Uterus (tissue), 4 donors: Measurements from ENCODE around the gene CENPN. TPM values are rescaled to one million over a fixed set of nuclear protein-coding genes. Genes with fewer than 3 reads are reported as not detected.

Experiments
- DNase-seq, 2 donors: peaks; one replicate each; pipeline ENCODE4 v3.0.0-alpha.2; 2019 to 2020
- H3K27ac ChIP-seq, 2 donors: fragments of 200-600 bp; sonication (generic); 1 replicate in 1 of 2; 2 replicates in 1 of 2; pipeline ENCODE4 v1.5.1; 2016 to 2018
- H3K27me3 ChIP-seq, 2 donors: fragments of 200-600 bp; sonication (generic); one replicate each; pipeline ENCODE4 v1.5.1; 2018 to 2019; ENCODE audit warnings: control low read depth in 1 of 2
- H3K36me3 ChIP-seq, 2 donors: fragments of 200-600 bp; sonication (generic); one replicate each; pipeline ENCODE4 v1.5.1; 2019; ENCODE audit warnings: control low read depth in 1 of 2
- H3K4me1 ChIP-seq, 2 donors: fragments of 200-600 bp; sonication (generic); one replicate each; pipeline ENCODE4 v1.5.1; 2018 to 2019; ENCODE audit warnings: control low read depth in 1 of 2
- H3K4me3 ChIP-seq, 2 donors: fragments of 200-600 bp; sonication (generic); 1 replicate in 1 of 2; 2 replicates in 1 of 2; pipeline ENCODE4 v1.5.1; 2018 to 2019; ENCODE audit warnings: mild to moderate bottlenecking in 1 of 2
- H3K9me3 ChIP-seq, 2 donors: fragments of 200-600 bp; sonication (generic); one replicate each; pipeline ENCODE4 v1.5.1; 2019; ENCODE audit warnings: control low read depth in 1 of 2
- POLR2A ChIP-seq, 2 donors: fragments of 450-650 bp; IDR thresholded peaks; one replicate each; pipeline ENCODE4 v1.6.1; 2016; ENCODE audit warnings: antibody characterized with exemption in 2 of 2, mild to moderate bottlenecking in 1 of 2, moderate library complexity in 1 of 2
- intact Hi-C: fragments of 100-400 bp; cut with DNase I; formaldehyde crosslinking; loops from one replicate; pipeline ENCODE4 v1.15.1; 2023; ENCODE audit warnings: low total_unique reads
- total RNA-seq, 4 donors: library from RNA; depleted of rRNA in 3 of 4; stranded (reverse); fragments of >200 nt in 3 of 4; gene quantifications; one replicate each; pipeline versions ENCODE4 v1.1.0 to v1.2.4, GENCODE V29; 2014 to 2023
- TF ChIP-seq, protein P1 (sequence below), 4 experiments: fragments of 200-600 bp in 2 of 4; fragments of 450-650 bp in 2 of 4; sonication (generic) in 2 of 4; IDR thresholded peaks; one replicate each; pipeline ENCODE4 v1.5.1; 2016 to 2019; ENCODE audit warnings: antibody characterized with exemption in 4 of 4, mild to moderate bottlenecking in 2 of 4, moderate library complexity in 1 of 4
- donor health status: DM: yes; HTN: yes; CAD: no.

The CENPN gene
- total RNA-seq, 4 donors from 2014 or later = 2.8 to 20.0 TPM; not detected in 2

DNA sequence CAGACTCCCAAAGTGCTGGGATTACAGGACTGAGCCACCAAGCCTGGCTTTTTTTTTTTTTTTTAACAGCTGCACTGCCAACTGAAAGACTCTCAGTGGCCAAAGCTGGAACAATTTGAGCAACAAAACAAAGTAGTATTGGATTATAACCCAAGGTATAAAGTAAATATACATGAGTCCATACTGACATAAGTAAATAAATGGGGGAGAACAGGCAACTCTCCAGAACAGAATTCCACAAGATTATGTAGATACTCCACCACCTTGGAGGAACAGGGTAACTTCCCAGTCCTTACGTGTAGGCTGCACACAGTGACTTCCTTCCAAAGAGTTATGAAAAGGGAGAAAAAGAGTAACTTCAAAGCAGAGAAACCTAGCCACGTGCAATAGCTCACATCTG, 16.0 kb upstream of the CENPN start:
- TF ChIP-seq POLR2A (IDR thresholded peaks at IDR 0.05) = no peak
- TF ChIP-seq, protein P1, sequence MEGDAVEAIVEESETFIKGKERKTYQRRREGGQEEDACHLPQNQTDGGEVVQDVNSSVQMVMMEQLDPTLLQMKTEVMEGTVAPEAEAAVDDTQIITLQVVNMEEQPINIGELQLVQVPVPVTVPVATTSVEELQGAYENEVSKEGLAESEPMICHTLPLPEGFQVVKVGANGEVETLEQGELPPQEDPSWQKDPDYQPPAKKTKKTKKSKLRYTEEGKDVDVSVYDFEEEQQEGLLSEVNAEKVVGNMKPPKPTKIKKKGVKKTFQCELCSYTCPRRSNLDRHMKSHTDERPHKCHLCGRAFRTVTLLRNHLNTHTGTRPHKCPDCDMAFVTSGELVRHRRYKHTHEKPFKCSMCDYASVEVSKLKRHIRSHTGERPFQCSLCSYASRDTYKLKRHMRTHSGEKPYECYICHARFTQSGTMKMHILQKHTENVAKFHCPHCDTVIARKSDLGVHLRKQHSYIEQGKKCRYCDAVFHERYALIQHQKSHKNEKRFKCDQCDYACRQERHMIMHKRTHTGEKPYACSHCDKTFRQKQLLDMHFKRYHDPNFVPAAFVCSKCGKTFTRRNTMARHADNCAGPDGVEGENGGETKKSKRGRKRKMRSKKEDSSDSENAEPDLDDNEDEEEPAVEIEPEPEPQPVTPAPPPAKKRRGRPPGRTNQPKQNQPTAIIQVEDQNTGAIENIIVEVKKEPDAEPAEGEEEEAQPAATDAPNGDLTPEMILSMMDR (IDR thresholded peaks at IDR 0.05) = no peak
- H3K36me3 ChIP-seq = no peaks in the 10 kb centered on the region
- no peak for DNase-seq
- no peaks in the 10 kb centered on the region for H3K4me1 ChIP-seq
- intact Hi-C loops = no loop called here
- H3K27me3 ChIP-seq = no peaks in the 10 kb centered on the region
- H3K4me3 ChIP-seq = no peak overlapping the region
- H3K27ac ChIP-seq = no peak overlapping the region
- H3K9me3 ChIP-seq = no peaks in the 10 kb centered on the region

DNA sequence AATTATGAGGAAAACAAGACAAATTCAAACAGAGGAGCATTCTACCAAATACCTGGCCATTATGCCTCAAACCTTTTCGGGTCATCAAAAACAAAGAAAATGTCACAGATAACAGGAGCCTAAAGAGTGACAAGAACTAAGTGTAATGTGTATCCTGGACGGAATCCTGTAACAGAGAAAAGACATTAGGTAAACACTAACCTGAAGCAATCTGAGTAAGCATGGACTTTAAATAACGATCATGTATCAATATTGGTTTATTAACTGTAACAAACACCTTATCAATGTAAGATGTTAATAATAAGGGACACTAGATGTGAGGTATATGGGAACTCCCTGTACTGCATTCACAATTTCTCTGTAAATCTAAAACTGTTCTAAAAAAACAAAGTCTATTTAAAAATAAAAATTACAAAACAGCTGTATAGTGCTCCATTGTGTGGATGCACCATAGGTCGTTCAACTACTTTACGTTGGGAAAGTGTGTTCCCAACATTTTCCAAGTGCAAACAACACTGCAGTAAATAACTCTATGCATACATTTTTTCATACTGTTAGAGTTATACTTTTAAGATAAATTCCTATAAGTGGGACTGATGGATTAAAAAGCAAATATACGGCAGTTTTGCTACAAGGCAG, 15.1 kb upstream of the CENPN start:
- no peaks in the 10 kb centered on the region for H3K9me3 ChIP-seq
- no peaks in the 10 kb centered on the region for H3K36me3 ChIP-seq
- TF ChIP-seq POLR2A (IDR thresholded peaks at IDR 0.05) = no peak
- H3K27me3 ChIP-seq = no peaks in the 10 kb centered on the region
- no peak overlapping the region for H3K27ac ChIP-seq
- no peaks in the 10 kb centered on the region for H3K4me1 ChIP-seq
- intact Hi-C loops = no loop called here
- H3K4me3 ChIP-seq = no peak overlapping the region
- no peak for DNase-seq

- Histone ChIP-seq H3K4me3 (no peak overlapping the region), H3K9me3 (no peaks in the 10 kb centered on the region), H3K4me1 (no peaks in the 10 kb centered on the region), H3K27me3 (no peaks in the 10 kb centered on the region), H3K27ac (peak overlapping the region in 1 of 2 donors; percentile 23), H3K36me3 (no peaks in the 10 kb centered on the region)
- no peak for TF ChIP-seq POLR2A (IDR thresholded peaks at IDR 0.05)
- TF ChIP-seq, protein P1 (IDR thresholded peaks at IDR 0.05) = no peak
- no peak for DNase-seq
- intact Hi-C loops = no loop called here
Observed at GRCh38 chr16:80992676-80993293, 14.2 kb upstream of the CENPN start.

- Histone ChIP-seq H3K4me1 (no peaks in the 10 kb centered on the region), H3K36me3 (no peaks in the 10 kb centered on the region), H3K27ac (peak overlapping the region in 1 of 2 donors; percentile 23), H3K27me3 (no peaks in the 10 kb centered on the region), H3K9me3 (no peaks in the 10 kb centered on the region), H3K4me3 (no peak overlapping the region)
- TF ChIP-seq, protein P1 (IDR thresholded peaks at IDR 0.05) = no peak
- TF ChIP-seq POLR2A (IDR thresholded peaks at IDR 0.05) = no peak
- intact Hi-C loops = no loop called here
- no peak for DNase-seq
Observed at GRCh38 chr16:80993307-80993706, 13.7 kb upstream of the CENPN start.

- DNase-seq = no peak
- Histone ChIP-seq H3K36me3 (no peaks in the 10 kb centered on the region), H3K27ac (no peak overlapping the region), H3K9me3 (no peaks in the 10 kb centered on the region), H3K27me3 (no peaks in the 10 kb centered on the region), H3K4me3 (no peak overlapping the region), H3K4me1 (no peaks in the 10 kb centered on the region)
- TF ChIP-seq, protein P1 (IDR thresholded peaks at IDR 0.05) = no peak
- no peak for TF ChIP-seq POLR2A (IDR thresholded peaks at IDR 0.05)
- intact Hi-C loops = no loop called here
Observed at GRCh38 chr16:80993834-80994233, 13.2 kb upstream of the CENPN start.
